Stimulated activated CD8-positive, alpha-beta memory T cell treated with anti-CD3 and anti-CD28 coated beads, Interleukin-7, amount 100 ng/mL, for 4 hours (primary cell): Measurements from ENCODE around the gene KANSL1L.

Experiments
- DNase-seq, 2 donors: peaks; one replicate each; pipeline ENCODE4 v3.0.0-alpha.2; 2020; ENCODE audit warnings: low read depth in 2 of 2

Gene KANSL1L

GRCh38 chr2:210086292-210086691 lies 84.9 kb downstream of the KANSL1L start:
- DNase-seq, result no peak

- DNase-seq, result no peak
These were observed 98.2 kb downstream of the KANSL1L start for GRCh38 chr2:210072922-210073509.

GRCh38 chr2:210072493-210072892 lies 98.7 kb downstream of the KANSL1L start:
- no peak for DNase-seq

GRCh38 chr2:210063306-210063705 lies 107.9 kb downstream of the KANSL1L start:
- no peak for DNase-seq

GRCh38 chr2:210055825-210056224 lies 115.4 kb downstream of the KANSL1L start:
- DNase-seq, result no peak

GRCh38 chr2:210054696-210055095 lies 116.5 kb downstream of the KANSL1L start:
- DNase-seq, result no peak

GRCh38 chr2:210050885-210051284 lies 120.3 kb downstream of the KANSL1L start:
- DNase-seq, result no peak

- DNase-seq, result no peak
These were observed 121.4 kb downstream of the KANSL1L start for GRCh38 chr2:210049831-210050230.

GRCh38 chr2:210046851-210047500 lies 124.2 kb downstream of the KANSL1L start:
- DNase-seq, result no peak

- no peak for DNase-seq
These were observed 133.1 kb downstream of the KANSL1L start for GRCh38 chr2:210038078-210038477.

- no peak for DNase-seq
These were observed 135.5 kb downstream of the KANSL1L start for GRCh38 chr2:210035679-210036078.

GRCh38 chr2:210034087-210034683 lies 137.0 kb downstream of the KANSL1L start:
- no peak for DNase-seq

GRCh38 chr2:210028178-210028577 lies 143.0 kb downstream of the KANSL1L start:
- no peak for DNase-seq

GRCh38 chr2:210027608-210028007 lies 143.6 kb downstream of the KANSL1L start:
- no peak for DNase-seq

GRCh38 chr2:210022824-210023223 lies 148.4 kb downstream of the KANSL1L start:
- no peak for DNase-seq

GRCh38 chr2:210020138-210020537 lies 151.1 kb downstream of the KANSL1L start:
- DNase-seq, result no peak

- DNase-seq, result no peak
These were observed 161.3 kb downstream of the KANSL1L start for GRCh38 chr2:210009896-210010295.

- DNase-seq, result no peak
These were observed 162.1 kb downstream of the KANSL1L start for GRCh38 chr2:210009126-210009525.

- DNase-seq, result no peak
These were observed 163.3 kb downstream of the KANSL1L start for GRCh38 chr2:210007895-210008294.

- DNase-seq, result no peak
These were observed 166.3 kb downstream of the KANSL1L start for GRCh38 chr2:210004881-210005280.

GRCh38 chr2:210003359-210003758 lies 167.8 kb downstream of the KANSL1L start:
- no peak for DNase-seq

- peak; percentile 91 to 96 for DNase-seq
These were observed 168.8 kb downstream of the KANSL1L start, which contains the start of gene RPE for GRCh38 chr2:210002158-210003157. RPE (plus strand) TSS chr2:210002638; CDS start chr2:210002662, 24 bp downstream.
